ENCODE results near the gene MED25.

MED25 gene

DNA sequence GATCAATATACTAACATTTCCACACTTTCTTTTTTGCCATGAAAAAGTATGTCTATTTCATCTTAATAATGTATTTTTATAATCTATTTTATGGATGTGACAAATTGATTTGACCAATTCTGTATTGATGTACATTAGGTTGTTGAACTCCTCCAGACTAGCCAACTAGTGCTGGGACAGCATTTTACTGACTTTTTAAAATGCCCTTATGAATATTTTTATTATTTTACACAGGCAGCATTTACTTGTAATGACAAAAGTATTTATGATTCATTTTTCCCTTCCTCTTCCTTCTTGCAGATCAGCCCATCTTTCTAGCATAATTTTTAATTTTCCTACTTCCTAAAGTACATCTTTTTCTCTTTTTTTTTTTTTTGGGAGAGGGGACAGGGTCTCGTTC is 4.1 kb upstream of the MED25 start:
- TF ChIP-seq RAD21 (IDR thresholded peaks at IDR 0.05; ENCODE audit: low read depth) (no peak), EP300 (IDR thresholded peaks at IDR 0.05; ENCODE audit: borderline replicate concordance) (no peak), CREB1 (IDR thresholded peaks at IDR 0.05; ENCODE audit: low read depth) (no peak), TEAD4 (IDR thresholded peaks at IDR 0.05) (no peak), ZBTB7A (IDR thresholded peaks at IDR 0.05; ENCODE audit: low read depth) (no peak), EGR1 (IDR thresholded peaks at IDR 0.05) (no peak), NFIC (IDR thresholded peaks at IDR 0.05) (no peak), YY1 (IDR thresholded peaks at IDR 0.05; ENCODE audit: low read depth) (no peak)
- TF ChIP-seq, protein P1, sequence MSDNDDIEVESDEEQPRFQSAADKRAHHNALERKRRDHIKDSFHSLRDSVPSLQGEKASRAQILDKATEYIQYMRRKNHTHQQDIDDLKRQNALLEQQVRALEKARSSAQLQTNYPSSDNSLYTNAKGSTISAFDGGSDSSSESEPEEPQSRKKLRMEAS (IDR thresholded peaks at IDR 0.05), result no peak
- TF ChIP-seq, protein P2, sequence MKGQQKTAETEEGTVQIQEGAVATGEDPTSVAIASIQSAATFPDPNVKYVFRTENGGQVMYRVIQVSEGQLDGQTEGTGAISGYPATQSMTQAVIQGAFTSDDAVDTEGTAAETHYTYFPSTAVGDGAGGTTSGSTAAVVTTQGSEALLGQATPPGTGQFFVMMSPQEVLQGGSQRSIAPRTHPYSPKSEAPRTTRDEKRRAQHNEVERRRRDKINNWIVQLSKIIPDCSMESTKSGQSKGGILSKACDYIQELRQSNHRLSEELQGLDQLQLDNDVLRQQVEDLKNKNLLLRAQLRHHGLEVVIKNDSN (IDR thresholded peaks at IDR 0.05), result no peak

DNA sequence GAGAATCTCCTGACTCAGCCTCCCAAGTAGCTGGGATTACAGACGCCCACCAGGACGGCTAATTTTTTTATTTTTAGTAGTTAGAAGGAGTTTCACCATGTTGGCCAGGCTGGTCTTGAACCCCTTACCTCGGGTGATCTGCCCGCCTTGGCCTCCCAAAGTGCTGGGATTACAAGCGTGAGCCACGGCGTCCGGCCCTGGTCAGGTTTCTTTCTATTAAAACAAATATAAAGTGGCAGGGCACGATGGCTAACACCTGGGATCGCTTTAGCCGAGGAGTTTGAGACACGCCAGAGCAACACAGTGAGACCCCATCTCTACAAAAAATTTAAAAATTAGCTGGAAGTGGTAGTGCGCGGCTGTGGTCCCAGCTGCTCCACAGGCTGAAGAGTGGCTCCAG is 1.5 kb upstream of the MED25 start:
- TF ChIP-seq, protein P1 (IDR thresholded peaks at IDR 0.05), result no peak
- no peak for TF ChIP-seq FOXM1 (IDR thresholded peaks at IDR 0.05; ENCODE audit: borderline replicate concordance, low read depth)
- TF ChIP-seq CEBPB (IDR thresholded peaks at IDR 0.05), result no peak
- no peak for TF ChIP-seq EP300 (IDR thresholded peaks at IDR 0.05; ENCODE audit: borderline replicate concordance)
- no peak for TF ChIP-seq TEAD4 (IDR thresholded peaks at IDR 0.05)
- TF ChIP-seq YY1 (IDR thresholded peaks at IDR 0.05; ENCODE audit: low read depth), result no peak
- TF ChIP-seq, protein P2 (IDR thresholded peaks at IDR 0.05), result no peak
- no peak for TF ChIP-seq RAD21 (IDR thresholded peaks at IDR 0.05; ENCODE audit: low read depth)
- TF ChIP-seq NFIC (IDR thresholded peaks at IDR 0.05), result no peak
- TF ChIP-seq TAF1 (IDR thresholded peaks at IDR 0.05; ENCODE audit: low read depth), result no peak
- no peak for TF ChIP-seq ZBTB7A (IDR thresholded peaks at IDR 0.05; ENCODE audit: low read depth)
- no peak for TF ChIP-seq TCF12 (IDR thresholded peaks at IDR 0.05; ENCODE audit: low read depth)
- TF ChIP-seq CREB1 (IDR thresholded peaks at IDR 0.05; ENCODE audit: low read depth), result no peak
- TF ChIP-seq EGR1 (IDR thresholded peaks at IDR 0.05), result no peak
- TF ChIP-seq, protein P3, sequence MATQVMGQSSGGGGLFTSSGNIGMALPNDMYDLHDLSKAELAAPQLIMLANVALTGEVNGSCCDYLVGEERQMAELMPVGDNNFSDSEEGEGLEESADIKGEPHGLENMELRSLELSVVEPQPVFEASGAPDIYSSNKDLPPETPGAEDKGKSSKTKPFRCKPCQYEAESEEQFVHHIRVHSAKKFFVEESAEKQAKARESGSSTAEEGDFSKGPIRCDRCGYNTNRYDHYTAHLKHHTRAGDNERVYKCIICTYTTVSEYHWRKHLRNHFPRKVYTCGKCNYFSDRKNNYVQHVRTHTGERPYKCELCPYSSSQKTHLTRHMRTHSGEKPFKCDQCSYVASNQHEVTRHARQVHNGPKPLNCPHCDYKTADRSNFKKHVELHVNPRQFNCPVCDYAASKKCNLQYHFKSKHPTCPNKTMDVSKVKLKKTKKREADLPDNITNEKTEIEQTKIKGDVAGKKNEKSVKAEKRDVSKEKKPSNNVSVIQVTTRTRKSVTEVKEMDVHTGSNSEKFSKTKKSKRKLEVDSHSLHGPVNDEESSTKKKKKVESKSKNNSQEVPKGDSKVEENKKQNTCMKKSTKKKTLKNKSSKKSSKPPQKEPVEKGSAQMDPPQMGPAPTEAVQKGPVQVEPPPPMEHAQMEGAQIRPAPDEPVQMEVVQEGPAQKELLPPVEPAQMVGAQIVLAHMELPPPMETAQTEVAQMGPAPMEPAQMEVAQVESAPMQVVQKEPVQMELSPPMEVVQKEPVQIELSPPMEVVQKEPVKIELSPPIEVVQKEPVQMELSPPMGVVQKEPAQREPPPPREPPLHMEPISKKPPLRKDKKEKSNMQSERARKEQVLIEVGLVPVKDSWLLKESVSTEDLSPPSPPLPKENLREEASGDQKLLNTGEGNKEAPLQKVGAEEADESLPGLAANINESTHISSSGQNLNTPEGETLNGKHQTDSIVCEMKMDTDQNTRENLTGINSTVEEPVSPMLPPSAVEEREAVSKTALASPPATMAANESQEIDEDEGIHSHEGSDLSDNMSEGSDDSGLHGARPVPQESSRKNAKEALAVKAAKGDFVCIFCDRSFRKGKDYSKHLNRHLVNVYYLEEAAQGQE (IDR thresholded peaks at IDR 0.05; ENCODE audit: low read depth), result no peak

DNA sequence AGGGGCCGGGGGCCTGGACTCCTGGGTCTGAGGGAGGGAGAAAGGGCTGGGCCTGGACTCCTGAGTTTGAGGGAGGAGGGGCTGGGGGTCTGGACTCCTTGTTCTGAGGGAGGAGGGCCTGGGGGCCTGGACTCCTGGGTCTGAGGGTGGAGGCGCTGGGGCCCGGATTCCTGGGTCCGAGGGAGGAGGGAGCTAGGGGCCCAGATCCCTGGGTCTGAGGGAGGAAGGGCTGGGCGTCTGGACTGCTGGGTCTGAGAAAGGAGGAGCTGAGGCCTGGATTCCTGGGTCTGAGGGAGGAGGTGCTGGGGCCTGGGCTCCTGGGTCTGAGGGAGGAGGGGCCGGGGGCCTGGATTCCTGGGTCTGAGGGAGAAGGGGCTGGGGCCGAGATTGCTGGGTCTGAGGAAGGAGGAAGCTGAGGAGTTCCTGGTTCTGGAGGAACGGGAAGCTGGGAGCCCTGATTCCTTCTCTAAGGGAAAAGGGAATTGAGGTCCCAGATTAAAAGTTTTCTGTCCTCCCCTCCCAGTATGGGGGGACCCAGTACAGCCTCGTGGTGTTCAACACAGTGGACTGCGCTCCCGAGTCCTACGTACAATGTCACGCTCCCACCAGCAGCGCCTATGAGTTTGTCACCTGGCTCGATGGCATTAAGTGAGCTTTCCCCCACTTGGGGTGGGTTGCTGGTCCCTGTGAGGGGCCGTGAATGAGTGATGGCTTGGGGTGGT is 721 bp downstream of the MED25 start:
- 0 out of 2 replicates have a peak, but pooled peaks have one; percentile 8 for TF ChIP-seq ZBTB7A (IDR thresholded peaks at IDR 0.05; ENCODE audit: low read depth)
- TF ChIP-seq, protein P1 (IDR thresholded peaks at IDR 0.05), result no peak

DNA sequence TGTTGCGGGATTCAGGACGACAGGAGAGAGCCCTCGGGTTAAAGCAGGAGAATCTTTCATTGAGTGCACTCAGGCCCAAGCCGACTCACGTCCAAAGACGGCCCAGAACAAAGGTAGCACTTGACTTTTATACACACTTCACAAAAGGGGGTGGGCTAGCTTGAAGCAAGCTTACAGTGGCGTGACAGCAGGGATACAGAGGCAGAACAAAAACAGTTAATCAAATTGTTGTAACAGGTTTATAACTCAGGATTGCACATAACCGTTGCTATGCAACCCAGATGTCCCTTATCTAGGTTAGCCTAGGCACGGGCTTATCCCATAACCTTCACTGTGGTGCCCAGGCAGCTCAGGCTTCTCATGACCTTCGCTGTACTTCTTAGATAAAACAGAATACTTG is 2.0 kb downstream of the MED25 start:
- TF ChIP-seq, protein P1 (IDR thresholded peaks at IDR 0.05), result no peak
- TF ChIP-seq NFIC (IDR thresholded peaks at IDR 0.05), result no peak
- TF ChIP-seq, protein P3 (IDR thresholded peaks at IDR 0.05; ENCODE audit: low read depth), result no peak
- TF ChIP-seq ZBTB7A (IDR thresholded peaks at IDR 0.05; ENCODE audit: low read depth), result no peak
- TF ChIP-seq FOXM1 (IDR thresholded peaks at IDR 0.05; ENCODE audit: borderline replicate concordance, low read depth), result no peak
- no peak for TF ChIP-seq TAF1 (IDR thresholded peaks at IDR 0.05; ENCODE audit: low read depth)
- TF ChIP-seq EP300 (IDR thresholded peaks at IDR 0.05; ENCODE audit: borderline replicate concordance), result no peak

DNA sequence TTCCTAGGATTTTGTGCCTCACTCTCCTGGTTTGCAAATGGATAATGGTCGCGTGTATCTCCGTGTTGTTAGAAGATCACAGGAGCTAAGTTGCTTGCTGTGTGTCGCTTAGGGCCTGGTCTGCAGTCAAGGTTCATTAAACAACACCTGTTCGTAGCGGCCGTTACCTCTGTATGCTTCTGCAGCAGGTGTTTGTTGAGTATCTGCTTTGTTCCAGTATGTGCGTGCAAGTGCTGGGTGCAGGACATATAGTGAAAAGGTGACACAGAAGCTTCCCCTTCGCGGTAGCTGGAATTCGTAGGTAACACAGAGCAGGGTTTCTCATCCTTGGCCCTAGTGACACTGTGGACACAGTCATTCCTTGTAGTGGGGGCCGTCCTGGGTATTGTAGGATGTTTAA is 5.4 kb downstream of the MED25 start:
- no peak for TF ChIP-seq ZBTB7A (IDR thresholded peaks at IDR 0.05; ENCODE audit: low read depth)
- TF ChIP-seq TAF1 (IDR thresholded peaks at IDR 0.05; ENCODE audit: low read depth), result no peak
- TF ChIP-seq, protein P1 (IDR thresholded peaks at IDR 0.05), result no peak
- no peak for TF ChIP-seq EGR1 (IDR thresholded peaks at IDR 0.05)
- TF ChIP-seq, protein P3 (IDR thresholded peaks at IDR 0.05; ENCODE audit: low read depth), result no peak
- no peak for TF ChIP-seq NFIC (IDR thresholded peaks at IDR 0.05)
- no peak for TF ChIP-seq FOXM1 (IDR thresholded peaks at IDR 0.05; ENCODE audit: borderline replicate concordance, low read depth)
- no peak for TF ChIP-seq EP300 (IDR thresholded peaks at IDR 0.05; ENCODE audit: borderline replicate concordance)
- no peak for TF ChIP-seq TEAD4 (IDR thresholded peaks at IDR 0.05)
- no peak for TF ChIP-seq CREB1 (IDR thresholded peaks at IDR 0.05; ENCODE audit: low read depth)
- TF ChIP-seq YY1 (IDR thresholded peaks at IDR 0.05; ENCODE audit: low read depth), result no peak
- TF ChIP-seq, protein P2 (IDR thresholded peaks at IDR 0.05), result no peak
- TF ChIP-seq CEBPB (IDR thresholded peaks at IDR 0.05), result no peak
- TF ChIP-seq RAD21 (IDR thresholded peaks at IDR 0.05; ENCODE audit: low read depth), result no peak
- no peak for TF ChIP-seq TCF12 (IDR thresholded peaks at IDR 0.05; ENCODE audit: low read depth)

Data from Ishikawa (cell line).